HepG2 (cell line): Measurements from ENCODE around the gene ENO3. TPM values are rescaled to one million over a fixed set of nuclear protein-coding genes. Genes with fewer than 3 reads are reported as not detected.

Source experiments
- ASH2L ChIP-seq: fragments of 300-600, 200-600 bp; sonication (generic); IDR thresholded peaks from 2 replicates; pipeline ENCODE4 v1.7.0; 2017; ENCODE audit warnings: low read depth, mild to moderate bottlenecking, moderate library complexity, mixed read lengths, low read length; ENCODE audit not compliant: insufficient read length
- ERF ChIP-seq: IDR thresholded peaks from 2 replicates; pipeline ENCODE4 v1.6.1; 2018; ENCODE audit warnings: missing biosample characterization, missing genetic modification reagents
- ESRRA ChIP-seq: sonication (generic); formaldehyde crosslinking; IDR thresholded peaks from 2 replicates; pipeline ENCODE4 v1.5.1; 2020; ENCODE audit warnings: mild to moderate bottlenecking, low read depth, missing genetic modification reagents
- HDAC2 ChIP-seq: sonication (generic); formaldehyde crosslinking; IDR thresholded peaks from 2 replicates; pipeline ENCODE4 v1.4.0; 2020; ENCODE audit warnings: missing genetic modification reagents
- HIC2 ChIP-seq: sonication (generic); formaldehyde crosslinking; IDR thresholded peaks from 2 replicates; pipeline ENCODE4 v1.9.0; 2022; ENCODE audit warnings: low read depth, missing genetic modification reagents
- KDM4B ChIP-seq: sonication (generic); formaldehyde crosslinking; IDR thresholded peaks from 2 replicates; pipeline ENCODE4 v1.4.0; 2020; ENCODE audit warnings: missing genetic modification reagents
- KLF16 ChIP-seq, 2 experiments: sonication (generic) in 1 of 2; formaldehyde crosslinking in 1 of 2; IDR thresholded peaks; 2 replicates each; pipeline versions ENCODE4 v1.6.1 to v1.8.0; 2016 to 2023; ENCODE audit warnings: missing genetic modification reagents in 2 of 2, missing compliant biosample characterization in 1 of 2
- MAFF ChIP-seq: IDR thresholded peaks from 2 replicates; pipeline ENCODE4 v1.6.1; 2011; ENCODE audit warnings: low read depth, low read length, improper control_type of control experiment
- RAD21 ChIP-seq: fragments of 450-650 bp; formaldehyde crosslinking; IDR thresholded peaks from 2 replicates; pipeline ENCODE4 v1.5.0; 2020; ENCODE audit warnings: mild to moderate bottlenecking
- REL ChIP-seq: sonication (generic); formaldehyde crosslinking; conservative IDR thresholded peaks from 2 replicates; pipeline ENCODE4 v1.8.0; 2022; ENCODE audit warnings: mild to moderate bottlenecking, missing genetic modification reagents, moderate library complexity
- SMC3 ChIP-seq: IDR thresholded peaks from 2 replicates; pipeline ENCODE4 v1.6.1; 2011; ENCODE audit warnings: low read length, improper control_type of control experiment
- TRAFD1 ChIP-seq: sonication (generic); formaldehyde crosslinking; IDR thresholded peaks from 2 replicates; pipeline ENCODE4 v1.5.1; 2020; ENCODE audit warnings: missing genetic modification reagents, mild to moderate bottlenecking, borderline replicate concordance
- ZMYM2 ChIP-seq: sonication (generic); formaldehyde crosslinking; IDR thresholded peaks from 2 replicates; pipeline ENCODE4 v1.8.0; 2022; ENCODE audit warnings: mild to moderate bottlenecking, missing genetic modification reagents
- ZNF264 ChIP-seq: sonication (generic); formaldehyde crosslinking; IDR thresholded peaks from 2 replicates; pipeline ENCODE4 v1.4.0; 2020; ENCODE audit warnings: missing genetic modification reagents
- ZNF292 ChIP-seq: sonication (generic); formaldehyde crosslinking; IDR thresholded peaks from 2 replicates; pipeline ENCODE4 v1.8.1; 2022; ENCODE audit warnings: mild to moderate bottlenecking, low read depth, missing genetic modification reagents, borderline replicate concordance
- ZNF567 ChIP-seq: sonication (generic); formaldehyde crosslinking; IDR thresholded peaks from 2 replicates; pipeline ENCODE4 v1.8.1; 2023; ENCODE audit warnings: mild to moderate bottlenecking, missing genetic modification reagents, borderline replicate concordance
- ZNF572 ChIP-seq: sonication (generic); formaldehyde crosslinking; IDR thresholded peaks from 2 replicates; pipeline ENCODE4 v1.5.1; 2020; ENCODE audit warnings: mild to moderate bottlenecking, missing genetic modification reagents
- polyA plus RNA-seq, 8 experiments: library from polyadenylated mRNA; depleted of rRNA in 3 of 8; stranded (reverse) in 7 of 8; unstranded in 1 of 8; fragments of >200 nt; fragmentation: Illumina TruSeq in 4 of 8; extraction: Trizol in 4 of 8; gene quantifications; 2 replicates each; pipeline versions ENCODE4 v1.2.1 to v1.2.3, GENCODE V29; 2011 to 2016; ENCODE audit warnings: low read depth in 4 of 8, missing spikeins in 1 of 8, mixed read lengths in 1 of 8; ENCODE audit not compliant: insufficient read depth in 1 of 8
- total RNA-seq, 5 experiments: library from RNA; depleted of rRNA; stranded (reverse); fragments of >200 nt; fragmentation: Illumina TruSeq; extraction: Trizol; gene quantifications; 2 replicates each; pipeline ENCODE4 v1.2.3, GENCODE V29; 2016; ENCODE audit warnings: low read depth in 1 of 5
- TF ChIP-seq, protein P1 (sequence below): sonication (generic); formaldehyde crosslinking; IDR thresholded peaks from 2 replicates; pipeline ENCODE4 v1.8.1; 2023; ENCODE audit warnings: mild to moderate bottlenecking, missing genetic modification reagents
- TF ChIP-seq, protein P2 (sequence below): sonication (generic); formaldehyde crosslinking; IDR thresholded peaks from 2 replicates; pipeline ENCODE4 v1.4.0; 2020; ENCODE audit warnings: missing genetic modification reagents, borderline replicate concordance
- TF ChIP-seq, protein P3 (sequence below): sonication (generic); formaldehyde crosslinking; IDR thresholded peaks from 2 replicates; pipeline ENCODE4 v1.5.0; 2020; ENCODE audit warnings: mild to moderate bottlenecking, missing genetic modification reagents

Gene ENO3
- total and polyA plus RNA-seq, 2 of the 13 experiments (the other 11 are each of a cell fraction or from before 2014, with no cell fraction given) = 59.8 to 69.8 TPM

DNA sequence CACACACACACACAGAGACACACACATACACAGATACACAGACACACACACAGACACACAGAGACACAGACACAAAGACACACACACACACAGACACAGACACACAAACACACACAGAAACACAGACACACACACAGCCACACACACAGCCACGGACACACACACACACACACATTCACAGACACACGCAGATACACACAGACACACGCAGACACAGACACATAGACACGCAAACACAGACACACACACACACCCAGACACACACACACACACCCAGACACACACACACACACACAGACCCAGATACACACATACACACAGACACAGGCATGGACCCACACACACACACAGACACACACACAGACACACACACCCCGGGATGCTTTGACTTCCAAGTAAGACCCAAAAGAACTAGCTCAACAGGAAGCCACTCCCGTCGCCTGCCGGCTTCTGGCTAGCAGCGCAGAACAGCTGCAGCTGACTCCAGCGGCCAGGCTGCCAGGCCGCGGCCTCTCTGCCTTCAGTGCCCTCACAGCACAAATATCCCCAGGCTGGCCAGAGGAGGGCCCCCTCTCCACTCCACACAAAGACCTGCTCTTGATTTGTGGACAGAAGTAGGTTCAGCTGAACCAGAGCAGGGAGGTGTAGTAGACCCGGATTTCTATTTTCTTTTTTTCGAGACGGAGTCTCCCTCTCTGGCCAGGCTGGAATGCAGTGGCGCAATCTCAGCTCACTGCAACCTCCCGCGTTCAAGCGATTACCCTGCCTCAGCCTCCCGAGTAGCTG is 42.0 kb upstream of the ENO3 start (continued):
- TF ChIP-seq, protein P1, sequence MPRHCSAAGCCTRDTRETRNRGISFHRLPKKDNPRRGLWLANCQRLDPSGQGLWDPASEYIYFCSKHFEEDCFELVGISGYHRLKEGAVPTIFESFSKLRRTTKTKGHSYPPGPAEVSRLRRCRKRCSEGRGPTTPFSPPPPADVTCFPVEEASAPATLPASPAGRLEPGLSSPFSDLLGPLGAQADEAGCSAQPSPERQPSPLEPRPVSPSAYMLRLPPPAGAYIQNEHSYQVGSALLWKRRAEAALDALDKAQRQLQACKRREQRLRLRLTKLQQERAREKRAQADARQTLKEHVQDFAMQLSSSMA = no peak
- 0 out of 2 replicates have a peak, but pooled peaks have one; percentile 23 for TF ChIP-seq HDAC2 (CRISPR knock-in tag)
- TF ChIP-seq ZNF572 (CRISPR knock-in tag) = no peak
- 0 out of 2 replicates have a peak, but pooled peaks have one; percentile 38 for TF ChIP-seq TRAFD1
- peak; percentile 91 for TF ChIP-seq RAD21
- TF ChIP-seq, protein P2, sequence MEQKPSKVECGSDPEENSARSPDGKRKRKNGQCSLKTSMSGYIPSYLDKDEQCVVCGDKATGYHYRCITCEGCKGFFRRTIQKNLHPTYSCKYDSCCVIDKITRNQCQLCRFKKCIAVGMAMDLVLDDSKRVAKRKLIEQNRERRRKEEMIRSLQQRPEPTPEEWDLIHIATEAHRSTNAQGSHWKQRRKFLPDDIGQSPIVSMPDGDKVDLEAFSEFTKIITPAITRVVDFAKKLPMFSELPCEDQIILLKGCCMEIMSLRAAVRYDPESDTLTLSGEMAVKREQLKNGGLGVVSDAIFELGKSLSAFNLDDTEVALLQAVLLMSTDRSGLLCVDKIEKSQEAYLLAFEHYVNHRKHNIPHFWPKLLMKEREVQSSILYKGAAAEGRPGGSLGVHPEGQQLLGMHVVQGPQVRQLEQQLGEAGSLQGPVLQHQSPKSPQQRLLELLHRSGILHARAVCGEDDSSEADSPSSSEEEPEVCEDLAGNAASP (CRISPR knock-in tag) = 0 out of 2 replicates have a peak, but pooled peaks have one; percentile 24
- peak; percentile 86 for TF ChIP-seq SMC3
- peak; percentile 53 for TF ChIP-seq ZNF292
- TF ChIP-seq, protein P3, sequence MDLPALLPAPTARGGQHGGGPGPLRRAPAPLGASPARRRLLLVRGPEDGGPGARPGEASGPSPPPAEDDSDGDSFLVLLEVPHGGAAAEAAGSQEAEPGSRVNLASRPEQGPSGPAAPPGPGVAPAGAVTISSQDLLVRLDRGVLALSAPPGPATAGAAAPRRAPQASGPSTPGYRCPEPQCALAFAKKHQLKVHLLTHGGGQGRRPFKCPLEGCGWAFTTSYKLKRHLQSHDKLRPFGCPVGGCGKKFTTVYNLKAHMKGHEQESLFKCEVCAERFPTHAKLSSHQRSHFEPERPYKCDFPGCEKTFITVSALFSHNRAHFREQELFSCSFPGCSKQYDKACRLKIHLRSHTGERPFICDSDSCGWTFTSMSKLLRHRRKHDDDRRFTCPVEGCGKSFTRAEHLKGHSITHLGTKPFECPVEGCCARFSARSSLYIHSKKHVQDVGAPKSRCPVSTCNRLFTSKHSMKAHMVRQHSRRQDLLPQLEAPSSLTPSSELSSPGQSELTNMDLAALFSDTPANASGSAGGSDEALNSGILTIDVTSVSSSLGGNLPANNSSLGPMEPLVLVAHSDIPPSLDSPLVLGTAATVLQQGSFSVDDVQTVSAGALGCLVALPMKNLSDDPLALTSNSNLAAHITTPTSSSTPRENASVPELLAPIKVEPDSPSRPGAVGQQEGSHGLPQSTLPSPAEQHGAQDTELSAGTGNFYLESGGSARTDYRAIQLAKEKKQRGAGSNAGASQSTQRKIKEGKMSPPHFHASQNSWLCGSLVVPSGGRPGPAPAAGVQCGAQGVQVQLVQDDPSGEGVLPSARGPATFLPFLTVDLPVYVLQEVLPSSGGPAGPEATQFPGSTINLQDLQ (CRISPR knock-in tag) = 0 out of 2 replicates have a peak, but pooled peaks have one; percentile 38
- peak; percentile 30; the same call in 1 of the 2 replicates for TF ChIP-seq ESRRA (CRISPR knock-in tag)
- TF ChIP-seq ASH2L = peak; percentile 14
- peak; percentile 77 for TF ChIP-seq ZMYM2 (CRISPR knock-in tag)
- 0 out of 2 replicates have a peak, but pooled peaks have one; percentile 20 for TF ChIP-seq ERF (CRISPR knock-in tag)
- TF ChIP-seq KLF16 (CRISPR knock-in tag; IDR thresholded peaks at IDR 0.05) = 0 out of 4 replicates have a peak, but pooled peaks of 1 of the 2 experiments have one; percentile 42
- TF ChIP-seq KDM4B (CRISPR knock-in tag) = peak; percentile 36; the same call in 1 of the 2 replicates
- TF ChIP-seq ZNF264 (CRISPR knock-in tag) = peak; percentile 26; the same call in 1 of the 2 replicates
- TF ChIP-seq HIC2 = peak; percentile 62; the same call in 1 of the 2 replicates
- no peak for TF ChIP-seq MAFF
- TF ChIP-seq REL (CRISPR knock-in tag) = peak; percentile 80; the same call in 1 of the 2 replicates
- peak; percentile 45; the same call in 1 of the 2 replicates for TF ChIP-seq ZNF567 (CRISPR knock-in tag)
